Myometrial cell (primary cell): ENCODE results near the gene METTL1. TPM values are rescaled to one million over a fixed set of nuclear protein-coding genes. Genes with fewer than 3 reads are reported as not detected.

ENCODE experiments used
- total RNA-seq: library from RNA; depleted of rRNA; stranded (reverse); fragments of >200 nt; gene quantifications from 2 replicates; pipeline ENCODE4 v1.2.3, GENCODE V29; 2015

Gene METTL1
- total RNA-seq: 11.7 and 19.0 TPM in 2 replicates

DNA sequence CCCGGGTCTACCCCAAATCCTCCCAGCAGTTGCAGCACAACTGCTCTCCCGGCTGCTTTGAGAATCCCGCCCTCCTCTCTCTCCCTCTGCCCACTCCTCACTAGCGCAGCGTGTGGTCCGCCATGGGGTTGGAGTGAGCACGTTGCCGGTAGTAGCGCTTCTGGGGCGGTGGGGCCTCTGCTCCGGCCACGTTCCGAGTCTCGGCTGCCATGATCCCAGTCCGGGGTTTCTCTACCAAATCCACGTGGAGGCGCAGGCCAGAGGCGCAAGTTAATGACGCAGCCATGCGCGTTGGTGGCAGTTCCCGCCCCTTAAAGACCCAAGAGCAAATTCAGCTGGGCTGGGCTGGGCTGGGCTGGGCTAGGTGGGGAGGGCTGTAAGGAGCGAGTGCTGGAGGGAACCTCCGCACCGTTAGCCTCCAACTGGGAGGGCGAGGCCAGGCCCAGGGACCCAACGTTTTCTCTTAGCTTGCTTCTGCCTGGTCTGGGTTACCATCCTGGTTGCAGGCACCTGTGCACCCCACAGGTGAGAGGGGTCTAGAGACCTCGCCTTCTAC is at the start of gene METTL1:
Gene METTL1, minus strand, starts transcription at position 233 of the 556 bp plus-strand sequence. Its CDS starts 22 bp downstream, at position 211.

DNA sequence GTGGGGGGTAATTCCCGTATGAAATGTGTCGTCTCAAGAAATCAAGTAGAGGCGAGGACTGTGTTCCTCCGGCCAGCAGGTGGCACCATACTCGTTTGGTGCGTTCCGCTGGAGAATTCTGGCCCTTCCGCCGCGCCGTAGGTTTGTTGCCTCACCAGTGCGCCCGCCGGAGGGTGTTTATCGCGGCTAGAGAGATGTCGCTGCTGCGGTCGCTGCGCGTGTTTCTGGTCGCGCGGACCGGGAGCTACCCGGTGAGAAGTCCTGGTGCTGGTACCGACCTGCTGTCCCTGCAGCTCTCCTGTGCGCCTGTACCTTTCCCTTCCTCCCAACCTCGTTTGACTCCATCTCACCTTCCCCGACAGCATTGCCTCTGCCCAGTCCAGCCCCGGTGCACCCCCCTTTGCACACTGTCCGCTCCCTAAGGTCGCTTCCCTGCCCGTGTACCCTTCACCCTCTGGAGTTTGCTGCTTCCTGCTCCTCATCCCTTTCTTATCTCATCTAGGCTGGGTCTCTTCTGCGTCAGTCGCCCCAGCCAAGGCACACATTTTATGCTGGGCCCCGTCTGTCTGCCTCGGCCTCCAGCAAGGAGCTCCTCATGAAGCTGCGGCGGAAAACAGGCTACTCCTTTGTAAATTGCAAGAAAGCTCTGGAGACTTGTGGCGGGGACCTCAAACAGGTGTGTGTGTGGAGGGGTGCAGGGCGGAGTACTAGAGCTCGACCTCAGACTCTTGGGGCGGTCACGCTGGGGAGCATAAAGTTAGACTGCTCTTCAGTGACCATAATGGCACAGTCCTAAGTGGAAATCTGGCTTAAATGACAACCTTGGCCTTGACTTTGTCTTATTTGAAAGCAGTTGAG is 10.9 kb upstream of the METTL1 start, which contains the start of gene TSFM:
Gene TSFM, plus strand, starts transcription at position 180 of the 858 bp plus-strand sequence. Its CDS starts 15 bp downstream, at position 195.

DNA sequence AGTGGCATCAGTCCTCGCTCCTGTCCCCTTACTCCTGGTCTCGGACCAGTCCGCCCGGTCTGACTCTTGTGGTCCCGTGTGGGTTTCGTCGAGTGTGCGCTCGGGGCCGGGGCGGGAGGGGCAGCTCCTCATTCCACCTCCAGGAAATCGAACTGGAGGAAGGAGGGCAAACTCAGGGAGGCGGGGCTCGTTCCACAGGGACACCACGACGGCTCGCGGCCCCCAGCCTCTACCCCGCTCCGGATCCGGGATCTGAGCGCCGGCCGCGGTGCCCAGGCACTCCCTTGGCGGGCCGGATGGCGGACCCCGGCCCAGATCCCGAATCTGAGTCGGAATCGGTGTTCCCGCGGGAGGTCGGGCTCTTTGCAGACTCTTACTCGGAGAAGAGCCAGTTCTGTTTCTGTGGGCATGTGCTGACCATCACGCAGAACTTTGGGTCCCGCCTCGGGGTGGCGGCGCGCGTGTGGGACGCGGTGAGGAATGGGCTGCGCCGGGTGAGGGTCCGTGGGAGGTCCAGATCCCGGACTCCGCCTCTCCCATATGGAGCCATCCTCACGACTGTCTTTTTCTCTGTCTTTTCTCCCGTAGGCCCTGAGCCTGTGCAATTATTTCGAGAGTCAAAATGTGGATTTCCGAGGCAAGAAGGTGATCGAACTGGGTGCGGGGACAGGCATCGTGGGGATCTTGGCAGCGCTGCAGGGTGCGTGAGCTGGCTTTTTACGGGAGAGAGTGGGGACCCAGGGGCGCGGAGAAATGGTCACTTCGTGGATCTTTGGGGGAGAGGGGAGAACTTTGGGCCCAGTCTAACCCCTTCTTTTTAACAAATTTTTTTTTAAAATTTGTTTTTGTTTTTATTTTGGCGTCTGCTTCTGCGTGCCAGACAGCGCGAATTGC is 771 bp upstream of the METTL1 start, which contains the start of gene EEF1AKMT3:
Gene EEF1AKMT3, plus strand, starts transcription at position 186 of the 894 bp plus-strand sequence. Its CDS starts 111 bp downstream, at position 297.

DNA sequence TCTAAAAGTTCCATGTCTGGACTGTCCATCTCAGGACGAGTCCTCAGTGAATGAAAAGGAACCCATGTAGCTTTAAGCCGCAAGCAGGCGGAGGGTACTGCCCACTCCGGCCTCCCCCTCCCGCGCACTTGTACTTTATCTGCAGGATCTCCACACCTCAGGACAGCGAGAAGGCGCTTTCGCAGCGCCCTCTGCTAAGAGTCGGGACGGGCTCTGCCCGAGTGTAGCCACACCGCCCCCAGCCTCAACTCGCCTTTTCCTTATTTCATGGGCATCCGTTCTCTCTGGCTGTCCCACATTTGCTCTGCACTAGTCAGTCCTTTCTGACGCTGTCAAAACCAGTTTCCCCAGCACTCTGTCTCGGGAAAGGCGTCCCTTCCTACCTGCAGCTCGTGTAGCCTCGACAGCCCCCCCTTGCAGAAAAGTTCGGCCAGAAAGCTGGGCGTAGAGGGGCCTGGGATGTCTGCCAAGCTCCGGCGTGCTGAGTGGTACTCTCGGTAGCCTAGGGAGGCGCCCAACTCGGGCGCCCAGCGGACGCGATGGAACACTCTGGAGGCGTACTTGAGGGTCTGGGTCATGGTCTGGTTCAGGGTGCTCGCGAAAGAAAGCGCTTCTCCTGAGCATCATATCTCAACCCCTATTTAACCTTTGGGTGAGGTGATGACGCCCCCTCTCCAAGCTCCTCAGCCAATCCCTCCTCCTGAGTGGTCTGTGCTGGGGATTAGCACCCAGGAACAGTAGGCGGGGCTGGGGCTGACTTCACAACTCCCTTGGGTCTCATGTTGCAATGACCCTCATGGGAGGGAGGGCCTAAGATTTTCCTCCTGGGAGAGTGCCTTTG is 5.2 kb downstream of the METTL1 start, which contains the start of gene CYP27B1:
Gene CYP27B1, minus strand, starts transcription at position 615 of the 841 bp plus-strand sequence. Its CDS starts 37 bp downstream, at position 578.

DNA sequence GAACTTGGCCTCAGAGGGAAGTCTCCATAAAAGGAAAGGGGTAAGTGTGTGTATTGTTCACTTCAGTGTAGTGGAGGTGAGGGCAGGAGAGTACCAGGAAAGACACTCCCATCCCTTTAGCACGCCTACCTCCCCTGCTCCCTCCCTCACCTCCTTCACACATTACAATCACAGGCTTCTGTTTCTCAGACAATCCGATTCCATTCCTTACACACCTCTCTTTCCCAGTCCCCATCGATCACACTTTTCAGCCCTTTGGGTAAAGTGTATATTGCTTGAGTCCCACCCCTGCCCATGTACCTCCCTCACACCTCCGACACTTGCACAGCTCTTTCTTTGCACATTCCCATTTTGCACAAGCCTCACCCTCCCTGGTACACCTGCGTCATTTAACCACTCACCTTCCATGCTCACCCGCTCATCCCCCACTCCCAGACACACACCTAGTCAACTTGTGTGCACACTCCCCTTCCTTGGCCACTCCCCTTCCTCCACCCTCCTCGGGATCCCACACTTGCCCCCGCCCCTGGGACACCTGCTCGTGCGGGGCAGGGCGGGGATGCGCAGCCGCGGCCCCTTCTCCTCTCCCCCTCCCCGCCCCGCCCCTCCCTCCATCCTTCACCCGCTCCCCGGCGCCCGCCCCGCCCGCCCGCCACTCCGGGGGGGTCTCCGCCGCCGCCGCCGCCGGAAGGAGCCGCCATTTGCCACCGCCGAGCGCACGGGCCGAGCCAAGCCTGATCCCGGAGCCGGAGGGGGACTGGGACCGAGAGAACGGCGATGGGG is 17.3 kb downstream of the METTL1 start, which contains the start of gene MARCHF9:
Gene MARCHF9, plus strand, starts transcription at position 693 of the 783 bp plus-strand sequence. CDS start 426 bp downstream, outside the sequence.

DNA sequence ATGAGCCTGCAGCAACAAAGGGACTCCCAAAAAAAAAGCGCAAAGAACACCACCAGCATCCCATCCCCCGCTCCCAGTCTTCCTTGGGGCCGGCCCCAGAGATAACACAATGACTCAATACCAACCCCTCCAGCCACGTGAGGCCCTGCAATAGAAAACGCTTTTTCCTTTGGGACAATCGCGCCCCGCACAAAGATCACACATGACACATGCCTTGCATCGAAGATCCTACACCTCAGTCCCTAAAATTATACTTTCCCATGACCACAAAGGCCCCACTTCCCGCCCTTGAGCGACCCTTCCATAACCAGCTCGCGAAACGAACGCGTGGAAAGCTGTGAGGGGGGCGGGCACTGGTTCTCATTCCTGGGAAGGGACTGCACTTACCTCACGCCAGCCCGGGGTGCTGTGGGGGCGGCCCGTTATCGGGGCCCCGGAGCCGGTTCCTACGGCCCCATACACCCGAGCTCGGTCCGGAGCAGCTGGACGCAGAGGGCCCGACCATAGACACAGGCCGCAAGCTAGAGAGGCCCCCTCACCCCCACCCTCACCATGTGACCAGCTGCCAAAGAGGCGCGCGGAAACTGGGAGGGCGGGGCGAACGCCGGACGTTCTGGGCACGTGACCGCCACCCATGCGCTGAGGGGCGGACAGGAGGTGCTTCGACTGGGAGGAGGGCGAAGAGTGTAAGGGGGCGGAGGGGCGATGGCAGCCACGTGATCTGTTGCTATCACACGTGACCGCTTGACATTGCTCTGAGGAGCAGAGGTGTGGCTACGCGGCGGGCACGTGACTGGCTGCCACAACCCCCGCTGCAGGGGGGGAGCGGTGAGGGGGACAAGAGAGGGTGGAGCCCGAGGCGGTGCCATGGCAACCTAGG is 19.9 kb downstream of the METTL1 start, which contains the start of gene CDK4:
Gene CDK4, minus strand, starts transcription at position 523 of the 880 bp plus-strand sequence. CDS start 593 bp downstream, outside the sequence.

DNA sequence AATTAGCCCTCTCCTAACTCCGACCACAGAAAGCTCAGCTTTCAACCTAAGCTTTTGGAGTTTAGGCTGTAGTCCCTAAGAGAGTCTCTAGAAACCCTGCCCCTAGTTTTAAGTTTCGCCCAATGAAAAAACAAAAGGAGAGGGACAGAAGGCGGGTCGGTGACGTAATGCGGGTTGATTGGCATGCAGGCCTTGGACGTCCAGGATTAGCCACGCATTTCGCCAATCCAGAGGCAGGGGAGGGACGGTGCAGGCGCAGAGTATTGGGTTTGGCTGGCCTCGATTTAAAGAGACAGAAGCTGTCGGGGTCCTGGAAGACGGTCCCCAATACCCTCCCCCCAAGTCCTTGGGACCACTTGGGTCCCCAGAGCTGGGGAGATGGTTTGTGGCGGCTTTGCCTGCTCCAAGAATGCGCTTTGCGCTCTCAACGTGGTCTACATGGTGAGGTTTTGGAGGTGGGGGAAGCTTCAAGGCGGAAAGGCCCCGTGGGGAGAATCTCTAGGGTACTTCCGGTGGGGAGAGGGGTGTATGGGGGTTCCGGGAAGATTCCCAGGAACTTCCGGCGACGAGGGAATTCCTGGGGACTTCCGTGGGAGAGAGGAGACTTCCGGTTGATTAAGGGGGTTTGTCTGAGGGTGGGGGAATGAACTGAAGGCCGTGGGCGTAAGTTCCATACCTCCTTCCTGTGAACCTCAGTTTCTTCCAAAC is 27.0 kb downstream of the METTL1 start, which contains the start of gene TSPAN31:
Gene TSPAN31, plus strand, starts transcription at position 263 of the 708 bp plus-strand sequence. Its CDS starts 116 bp downstream, at position 379.

DNA sequence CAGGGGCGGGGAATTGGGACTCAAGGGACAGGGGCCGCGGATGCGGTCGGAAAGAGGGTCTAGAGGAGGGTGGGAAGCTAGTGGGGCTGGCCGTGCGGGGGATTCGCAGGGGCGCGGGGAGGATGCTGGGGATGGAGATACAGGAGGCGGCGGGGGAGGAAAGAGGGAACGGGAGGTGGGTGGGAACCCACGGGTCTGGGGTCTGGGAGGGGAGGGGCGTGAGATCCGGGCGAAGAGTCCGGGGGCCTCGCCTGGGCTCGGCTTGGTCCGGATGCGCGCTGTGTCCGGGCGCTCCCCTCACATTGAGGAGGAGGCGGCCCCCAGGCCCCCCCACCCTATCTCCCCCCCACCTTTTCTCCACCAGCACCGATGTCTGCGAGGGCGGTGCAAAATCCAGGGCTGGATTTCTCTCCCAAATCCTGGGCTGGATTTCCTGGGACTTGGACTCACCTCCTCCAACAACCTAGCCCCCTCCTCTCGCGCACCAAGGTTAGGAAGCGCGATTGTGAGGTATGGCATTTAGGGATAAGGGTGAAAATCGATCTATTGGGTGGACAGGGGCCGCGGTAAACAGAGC is 33.2 kb downstream of the METTL1 start, which contains the start of gene AGAP2:
Gene AGAP2, minus strand, starts transcription at position 82 of the 577 bp plus-strand sequence. CDS start 496 bp downstream, outside the sequence.

Other genes starting within 250 kb of the METTL1 start
- 5.8 and 7.5 TPM in 2 replicates for gene MBD6, start 249.3 kb downstream of the METTL1 start, total RNA-seq
- gene DCTN2, start 224.9 kb downstream of the METTL1 start, total RNA-seq: 175 and 242 TPM in 2 replicates
- 0.29 and 0.89 TPM in 2 replicates for gene KIF5A, start 222.1 kb downstream of the METTL1 start, total RNA-seq
- gene PIP4K2C, start 180.9 kb downstream of the METTL1 start, total RNA-seq: 19.8 and 32.0 TPM in 2 replicates
- gene DTX3, start 167.3 kb downstream of the METTL1 start, total RNA-seq: 29.4 and 33.7 TPM in 2 replicates
- gene ARHGEF25, start 160.7 kb downstream of the METTL1 start, total RNA-seq: 42.4 and 51.6 TPM in 2 replicates
- 1.9 and 8.4 TPM in 2 replicates for gene B4GALNT1, start 138.9 kb downstream of the METTL1 start, total RNA-seq
- gene OS9, start 78.0 kb downstream of the METTL1 start, total RNA-seq: 207 and 276 TPM in 2 replicates
- gene AGAP2, start 33.4 kb downstream of the METTL1 start, total RNA-seq: under 0.01 TPM in 1 of 2 replicates, not detected in the other
- 80.4 and 86.0 TPM in 2 replicates for gene TSPAN31, start 27.1 kb downstream of the METTL1 start, total RNA-seq
- gene CDK4, start 19.8 kb downstream of the METTL1 start, total RNA-seq: 137 and 172 TPM in 2 replicates
- gene MARCHF9, start 17.0 kb downstream of the METTL1 start, total RNA-seq: 0.71 and 3.7 TPM in 2 replicates
- 1.4 TPM in 1 of 2 replicates, not detected in the other for gene CYP27B1, start 5.0 kb downstream of the METTL1 start, total RNA-seq
- 4.6 and 9.7 TPM in 2 replicates for gene EEF1AKMT3, start 509 bp upstream of the METTL1 start, total RNA-seq
- gene TSFM, start 10.7 kb upstream of the METTL1 start, total RNA-seq: 28.0 and 42.9 TPM in 2 replicates
- 1.1 and 3.7 TPM in 2 replicates for gene AVIL, start 46.6 kb upstream of the METTL1 start, total RNA-seq
- 115 and 118 TPM in 2 replicates for gene CTDSP2, start 74.6 kb upstream of the METTL1 start, total RNA-seq
- 11.9 and 18.5 TPM in 2 replicates for gene ATP23, start 169.5 kb upstream of the METTL1 start, total RNA-seq